Upper lobe of left lung (tissue), 6 donors: Measurements from ENCODE around the gene WLS. TPM values are rescaled to one million over a fixed set of nuclear protein-coding genes. Genes with fewer than 3 reads are reported as not detected.
"Not testable (repeated sequence)": the region's sequence is repeated elsewhere in the genome, so short reads cannot be mapped to it uniquely, and the experiment has no call there.

Source experiments
- ATAC-seq, 2 donors: fragments of 200-7000 bp; cut with Tn5 transposase; one replicate each; pipeline ENCODE4 v1.9.1; 2022; ENCODE audit warnings: mild to moderate bottlenecking in 2 of 2, moderate library complexity in 2 of 2; ENCODE audit not compliant: low FRiP score in 2 of 2
- DNase-seq, 2 donors: peaks; one replicate each; pipeline ENCODE4 v3.0.0-alpha.2; 2019 to 2020
- H3K27ac ChIP-seq, 4 donors: fragments of 200-600 bp; sonication (generic); one replicate each; pipeline ENCODE4 v1.5.1; 2016 to 2019
- H3K27me3 ChIP-seq, 4 donors: fragments of 200-600 bp; sonication (generic); one replicate each; pipeline ENCODE4 v1.5.1; 2017 to 2019
- H3K36me3 ChIP-seq, 4 donors: fragments of 200-600 bp; sonication (generic); one replicate each; pipeline ENCODE4 v1.5.1; 2016 to 2019
- H3K4me1 ChIP-seq, 4 donors: fragments of 200-600 bp; sonication (generic); one replicate each; pipeline ENCODE4 v1.5.1; 2018 to 2019
- H3K4me3 ChIP-seq, 4 donors: fragments of 200-600 bp; sonication (generic); one replicate each; pipeline ENCODE4 v1.5.1; 2017 to 2019; ENCODE audit warnings: mild to moderate bottlenecking in 2 of 4, moderate library complexity in 1 of 4
- H3K9me3 ChIP-seq, 4 donors: fragments of 200-600 bp; sonication (generic); one replicate each; pipeline ENCODE4 v1.5.1; 2018 to 2019
- CTCF ChIP-seq, 6 experiments: fragments of 450-650 bp in 4 of 6; fragments of 200-600 bp in 2 of 6; sonication (generic) in 2 of 6; IDR thresholded peaks; one replicate each; pipeline ENCODE4 v1.5.1; 2016 to 2019; ENCODE audit warnings: antibody characterized with exemption in 6 of 6
- EP300 ChIP-seq, 4 donors: sonication (generic); formaldehyde crosslinking; IDR thresholded peaks; one replicate each; pipeline ENCODE4 v1.5.1; 2017; ENCODE audit warnings: antibody characterized with exemption in 4 of 4, control low read depth in 2 of 4
- POLR2A ChIP-seq, 4 donors: fragments of 450-650 bp; IDR thresholded peaks; one replicate each; pipeline ENCODE4 v1.5.1; 2016 to 2017; ENCODE audit warnings: antibody characterized with exemption in 4 of 4, mild to moderate bottlenecking in 2 of 4
- POLR2AphosphoS5 ChIP-seq, 2 donors: sonication (generic); formaldehyde crosslinking; IDR thresholded peaks; one replicate each; pipeline ENCODE4 v1.5.1; 2017; ENCODE audit warnings: antibody characterized with exemption in 2 of 2
- WGBS, 2 donors: methylation state at CpG; one replicate each; pipeline ENCODE4 v1.1.5; 2017 to 2018; 5-methylcytosine and 5-hydroxymethylcytosine counted together
- total RNA-seq, 6 donors: library from RNA; depleted of rRNA in 4 of 6; stranded (reverse); fragments of >200 nt in 4 of 6; gene quantifications; one replicate each; pipeline versions ENCODE4 v1.1.0 to v1.2.1, GENCODE V29; 2016 to 2021
- donor health status: DM: no; HTN: no; CAD: no; lungs with moderate emphysema.
- donor health status: DM: no; HTN: yes; CAD: no; lungs with severe emphysema.

WLS gene
- total RNA-seq, 6 donors from 2014 or later = 33.5 to 113 (median 61.3) TPM

- no peak overlapping the region for H3K4me3 ChIP-seq
- no peaks in the 10 kb centered on the region for H3K27me3 ChIP-seq
- H3K4me1 ChIP-seq = peaks cover 10 to 50% (median 43%) of the 10 kb centered on the region in 4 donors
- no peaks in the 10 kb centered on the region for H3K36me3 ChIP-seq
- no peak for TF ChIP-seq EP300 (IDR thresholded peaks at IDR 0.05)
- no peak for TF ChIP-seq POLR2AphosphoS5 (IDR thresholded peaks at IDR 0.05)
- TF ChIP-seq POLR2A (IDR thresholded peaks at IDR 0.05) = no peak
- TF ChIP-seq CTCF (IDR thresholded peaks at IDR 0.05) = no peak
- peak overlapping the region in 3 of 4 donors; percentile 23 to 53 (median 48) for H3K27ac ChIP-seq
- DNase-seq = no peak
- ATAC-seq = peak in 1 of 2 donors; percentile 24
- H3K9me3 ChIP-seq = no peaks in the 10 kb centered on the region
- WGBS, 2 donors = 87 to 100% methylated on average over 1 of the region's 1 CpG
Measured at GRCh38 chr1:68174738-68175113, 57.6 kb downstream of the WLS start.

GRCh38 chr1:68173936-68174737 is 58.2 kb downstream of the WLS start:
- Histone ChIP-seq H3K4me3 (no peak overlapping the region), H3K9me3 (no peaks in the 10 kb centered on the region), H3K27me3 (no peaks in the 10 kb centered on the region), H3K27ac (peak overlapping the region; percentile 1 to 53 (median 36)), H3K36me3 (no peaks in the 10 kb centered on the region), H3K4me1 (peaks cover 10 to 50% (median 43%) of the 10 kb centered on the region in 4 donors)
- 48 to 52% methylated on average over 14 of the region's 14 CpGs for WGBS, 2 donors
- no peak for TF ChIP-seq CTCF (IDR thresholded peaks at IDR 0.05)
- no peak for TF ChIP-seq POLR2A (IDR thresholded peaks at IDR 0.05)
- no peak for TF ChIP-seq POLR2AphosphoS5 (IDR thresholded peaks at IDR 0.05)
- TF ChIP-seq EP300 (IDR thresholded peaks at IDR 0.05) = no peak
- ATAC-seq (peak; percentile 76 to 85), DNase-seq (peak in 1 of 2 donors; percentile 66)

GRCh38 chr1:68173283-68173935 is 58.9 kb downstream of the WLS start:
- no peak overlapping the region for H3K4me3 ChIP-seq
- H3K27me3 ChIP-seq = no peaks in the 10 kb centered on the region
- DNase-seq (no peak), ATAC-seq (peak in 1 of 2 donors; percentile 62)
- 40 to 41% methylated on average over 6 of the region's 6 CpGs for WGBS, 2 donors
- no peaks in the 10 kb centered on the region for H3K36me3 ChIP-seq
- no peaks in the 10 kb centered on the region for H3K9me3 ChIP-seq
- TF ChIP-seq CTCF (IDR thresholded peaks at IDR 0.05) = no peak
- no peak for TF ChIP-seq EP300 (IDR thresholded peaks at IDR 0.05)
- no peak for TF ChIP-seq POLR2AphosphoS5 (IDR thresholded peaks at IDR 0.05)
- TF ChIP-seq POLR2A (IDR thresholded peaks at IDR 0.05) = no peak
- H3K4me1 ChIP-seq = peaks cover 10 to 46% (median 41%) of the 10 kb centered on the region in 4 donors
- peak overlapping the region; percentile 1 to 53 (median 36) for H3K27ac ChIP-seq

- DNase-seq, ATAC-seq, H3K4me3 ChIP-seq, H3K27me3 ChIP-seq, H3K9me3 ChIP-seq, H3K27ac ChIP-seq, H3K36me3 ChIP-seq: not testable (repeated sequence)
- peaks cover under 1 to 34% (median 27%) of the 10 kb centered on the region in 4 donors for H3K4me1 ChIP-seq
- 53 to 95% methylated on average over 1 of the region's 1 CpG for WGBS, 2 donors
Measured at GRCh38 chr1:68171795-68172194, 60.5 kb downstream of the WLS start.

- peaks cover 0 to 9% (median 6%) of the 10 kb centered on the region in 4 donors for H3K4me1 ChIP-seq
- H3K36me3 ChIP-seq = no peaks in the 10 kb centered on the region
- H3K27me3 ChIP-seq = no peaks in the 10 kb centered on the region
- DNase-seq (no peak), ATAC-seq (no peak)
- H3K4me3 ChIP-seq = no peak overlapping the region
- no peaks in the 10 kb centered on the region for H3K9me3 ChIP-seq
- WGBS, 2 donors = 49 to 83% methylated on average over 4 of the region's 4 CpGs
- TF ChIP-seq CTCF (IDR thresholded peaks at IDR 0.05) = no peak
- no peak for TF ChIP-seq POLR2AphosphoS5 (IDR thresholded peaks at IDR 0.05)
- no peak for TF ChIP-seq EP300 (IDR thresholded peaks at IDR 0.05)
- TF ChIP-seq POLR2A (IDR thresholded peaks at IDR 0.05) = no peak
- H3K27ac ChIP-seq = no peak overlapping the region
Measured at GRCh38 chr1:68168545-68169171, 63.7 kb downstream of the WLS start.
